MM.1S (cell line): ENCODE data around the gene ANKRD27.

Experiments
- CTCF ChIP-seq: fragments of 300-600 bp; sonication (generic); IDR thresholded peaks from 2 replicates; pipeline ENCODE4 v1.5.1; 2016; ENCODE audit warnings: antibody characterized with exemption, low read length, mixed read lengths
- EZH2 ChIP-seq: fragments of 300-600 bp; sonication (generic); optimal IDR thresholded peaks from 2 replicates; pipeline ENCODE3; 2017; ENCODE audit warnings: low read depth, mild to moderate bottlenecking, antibody characterized with exemption, low read length, mixed read lengths

GRCh38 chr19:32642771-32643170 lies 32.2 kb downstream of the ANKRD27 start:
- TF ChIP-seq CTCF = no peak
- no peak for TF ChIP-seq EZH2
